Stimulated activated CD4-positive, alpha-beta T cell treated with anti-CD3 and anti-CD28 coated beads, TNF-alpha, amount 100 ng/mL, for 4 hours (primary cell): ENCODE data around the gene KRTAP12-3.
A peak's percentile ranks its signal among the peaks of the same experiment; 100 is the strongest.
"Not testable (repeated sequence)": the region's sequence is repeated elsewhere in the genome, so short reads cannot be mapped to it uniquely, and the experiment has no call there.

ENCODE experiments used
- DNase-seq, 3 experiments: peaks; one replicate each; pipeline ENCODE4 v3.0.0-alpha.2; 2020; ENCODE audit warnings: low read depth in 3 of 3

Gene KRTAP12-3, protein sequence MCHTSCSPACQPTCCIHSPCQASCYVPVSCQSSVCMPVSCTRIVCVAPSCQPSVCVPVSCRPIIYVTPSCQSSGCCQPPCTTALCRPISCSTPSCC

DNA sequence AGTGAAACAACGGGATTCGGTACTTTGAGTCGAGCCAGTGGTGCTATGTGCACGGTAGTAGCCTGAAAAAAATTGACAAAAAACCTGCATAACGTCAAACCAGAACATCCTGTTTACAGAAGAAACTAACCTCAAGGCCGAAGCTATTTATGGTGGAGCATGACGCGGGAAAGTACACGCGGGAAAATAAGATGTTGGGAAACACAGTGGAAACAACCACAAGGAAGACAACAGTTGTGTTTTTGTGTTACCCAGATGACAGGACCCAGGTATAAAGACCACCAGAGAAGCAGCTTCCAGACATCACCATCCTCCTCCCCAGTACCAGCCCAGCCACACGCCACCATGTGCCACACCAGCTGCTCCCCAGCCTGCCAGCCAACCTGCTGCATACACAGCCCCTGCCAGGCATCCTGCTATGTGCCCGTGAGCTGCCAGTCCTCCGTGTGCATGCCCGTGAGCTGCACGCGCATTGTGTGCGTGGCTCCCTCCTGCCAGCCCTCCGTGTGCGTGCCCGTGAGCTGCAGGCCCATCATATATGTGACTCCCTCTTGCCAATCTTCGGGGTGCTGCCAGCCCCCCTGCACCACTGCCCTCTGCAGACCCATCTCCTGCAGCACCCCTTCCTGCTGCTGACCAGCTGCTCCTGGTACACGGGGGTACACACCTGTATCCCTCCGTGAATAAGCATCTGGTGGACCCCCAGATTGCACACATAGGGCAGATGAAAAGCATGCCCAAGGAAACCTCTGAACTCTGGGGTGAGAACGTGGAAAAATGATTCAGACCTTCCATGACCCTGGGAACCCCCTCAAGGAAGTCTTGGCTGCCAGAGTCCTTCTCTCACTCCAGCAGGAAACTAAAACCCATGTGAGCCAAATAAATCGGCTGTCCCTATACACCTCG, at the start of gene KRTAP12-3:
KRTAP12-3 (plus strand) TSS at position 298 of the 906 bp plus-strand sequence; CDS start at position 346, 48 bp downstream.
- no peak for DNase-seq

DNA sequence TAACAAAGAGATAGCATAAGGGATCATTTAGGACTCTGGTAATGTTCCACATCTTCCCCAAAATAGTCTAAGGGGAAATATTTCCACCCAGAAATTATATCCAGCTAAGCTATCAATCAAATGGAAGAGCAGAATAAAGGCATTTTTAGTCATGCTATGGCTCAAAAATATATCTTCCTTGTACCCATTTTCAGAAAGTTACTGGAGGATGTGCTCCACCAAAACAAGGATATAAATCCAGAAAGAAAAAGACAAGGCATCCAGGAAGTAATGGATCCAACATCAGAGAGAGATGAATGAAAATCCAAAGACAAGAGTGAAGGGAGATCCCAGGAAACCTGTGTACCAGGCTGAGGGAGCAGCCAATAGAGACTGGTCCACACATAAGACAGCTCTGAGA, 48.5 kb upstream of the KRTAP12-3 start:
- DNase-seq: no peak

DNA sequence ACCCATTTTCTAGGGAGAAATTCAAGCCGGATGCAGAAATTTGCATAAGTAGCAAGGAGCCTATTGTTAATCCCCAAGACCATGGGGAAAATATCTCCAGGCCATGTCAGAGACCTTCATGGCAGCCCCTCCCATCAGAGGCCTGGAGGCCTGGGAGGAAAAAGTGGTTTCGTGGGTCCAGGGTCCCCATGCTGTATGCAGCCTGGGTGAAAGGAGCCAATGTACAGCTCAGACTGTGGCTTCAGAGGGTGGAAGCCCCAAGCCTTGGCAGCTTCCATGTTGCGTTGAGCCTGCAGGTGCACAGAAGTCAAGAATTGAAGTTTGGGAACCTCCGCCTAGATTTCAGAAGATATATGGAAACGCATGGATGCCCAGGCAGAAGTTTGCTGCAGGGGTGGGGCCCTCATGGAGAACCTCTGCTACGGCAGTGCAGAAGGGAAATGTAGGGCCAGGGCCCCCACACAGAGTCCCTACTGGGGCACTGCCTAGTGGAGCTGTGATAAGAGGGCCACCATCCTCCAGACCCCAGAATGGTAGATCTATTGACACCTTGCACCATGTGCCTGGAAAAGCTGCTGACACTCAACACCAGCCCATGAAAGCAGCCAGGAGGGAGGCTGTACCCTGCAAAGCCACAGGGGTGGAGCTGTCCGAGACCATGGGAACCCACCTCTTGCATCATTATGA, 47.4 kb upstream of the KRTAP12-3 start:
- not testable (repeated sequence) for DNase-seq

DNA sequence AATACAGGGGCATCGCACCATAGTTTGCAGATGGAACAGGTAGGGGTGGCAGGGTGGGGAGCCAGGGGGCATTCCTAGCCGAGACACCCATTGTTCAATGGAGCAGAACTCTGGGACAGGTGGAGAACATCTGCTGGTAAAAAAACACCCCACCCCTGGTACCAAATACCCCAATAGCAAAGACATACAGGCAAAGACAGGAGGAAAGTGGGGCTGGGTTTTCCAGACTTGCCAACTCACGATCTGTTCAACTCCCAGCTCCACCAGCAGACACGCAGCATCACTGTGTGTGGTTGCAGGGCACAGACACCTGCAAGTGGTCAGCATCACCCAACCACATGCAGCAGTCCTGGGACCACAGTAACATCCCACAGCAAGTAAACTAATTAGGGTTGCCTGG, 46.2 kb upstream of the KRTAP12-3 start:
- DNase-seq: no peak

DNA sequence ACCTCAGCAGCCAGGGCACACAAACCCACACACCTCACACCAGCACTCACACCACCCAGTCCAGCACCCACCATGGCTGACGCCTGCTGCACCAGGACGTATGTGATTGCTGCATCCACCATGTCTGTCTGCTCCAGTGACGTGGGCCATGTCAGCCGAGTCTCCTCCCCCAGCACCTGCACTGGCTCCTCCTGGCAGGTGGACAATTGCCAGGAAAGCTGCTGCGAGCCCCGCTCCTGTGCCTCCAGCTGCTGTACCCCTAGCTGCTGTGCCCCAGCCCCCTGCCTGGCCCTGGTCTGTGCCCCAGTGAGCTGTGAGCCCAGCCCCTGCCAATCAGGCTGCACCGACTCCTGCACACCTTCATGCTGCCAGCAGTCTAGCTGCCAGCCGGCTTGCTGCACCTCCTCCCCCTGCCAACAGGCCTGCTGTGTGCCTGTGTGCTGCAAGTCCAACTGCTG, 45.7 kb upstream of the KRTAP12-3 start, which contains the start of gene KRTAP10-8:
KRTAP10-8 (plus strand) TSS at position 51 of the 458 bp plus-strand sequence; CDS start at position 73, 22 bp downstream.
- DNase-seq: no peak

DNA sequence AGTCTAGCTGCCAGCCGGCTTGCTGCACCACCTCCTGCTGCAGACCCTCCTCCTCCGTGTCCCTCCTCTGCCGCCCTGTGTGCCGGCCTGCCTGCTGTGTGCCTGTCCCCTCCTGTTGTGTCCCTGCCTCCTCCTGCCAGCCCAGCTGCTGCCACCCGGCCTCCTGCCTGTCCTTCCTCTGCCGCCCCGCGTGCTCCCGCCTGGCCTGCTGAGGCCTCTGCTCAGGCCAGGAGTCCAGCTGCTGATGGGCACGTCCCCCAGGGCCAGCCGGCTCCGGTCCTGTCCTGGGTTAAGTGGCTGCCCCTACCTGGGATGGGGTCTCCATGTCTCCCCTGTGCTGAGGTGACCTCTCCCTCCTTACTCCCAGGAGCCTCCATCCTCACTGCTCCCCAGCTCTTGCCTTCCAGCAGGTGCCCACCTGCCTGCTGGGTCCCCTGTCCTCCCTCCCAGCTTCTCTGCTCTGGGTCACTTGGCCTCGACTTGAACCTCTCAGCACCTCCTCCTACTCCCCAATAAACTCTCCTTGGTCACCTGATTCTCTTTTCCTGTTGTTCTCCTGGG, 45.0 kb upstream of the KRTAP12-3 start:
- DNase-seq: no peak

DNA sequence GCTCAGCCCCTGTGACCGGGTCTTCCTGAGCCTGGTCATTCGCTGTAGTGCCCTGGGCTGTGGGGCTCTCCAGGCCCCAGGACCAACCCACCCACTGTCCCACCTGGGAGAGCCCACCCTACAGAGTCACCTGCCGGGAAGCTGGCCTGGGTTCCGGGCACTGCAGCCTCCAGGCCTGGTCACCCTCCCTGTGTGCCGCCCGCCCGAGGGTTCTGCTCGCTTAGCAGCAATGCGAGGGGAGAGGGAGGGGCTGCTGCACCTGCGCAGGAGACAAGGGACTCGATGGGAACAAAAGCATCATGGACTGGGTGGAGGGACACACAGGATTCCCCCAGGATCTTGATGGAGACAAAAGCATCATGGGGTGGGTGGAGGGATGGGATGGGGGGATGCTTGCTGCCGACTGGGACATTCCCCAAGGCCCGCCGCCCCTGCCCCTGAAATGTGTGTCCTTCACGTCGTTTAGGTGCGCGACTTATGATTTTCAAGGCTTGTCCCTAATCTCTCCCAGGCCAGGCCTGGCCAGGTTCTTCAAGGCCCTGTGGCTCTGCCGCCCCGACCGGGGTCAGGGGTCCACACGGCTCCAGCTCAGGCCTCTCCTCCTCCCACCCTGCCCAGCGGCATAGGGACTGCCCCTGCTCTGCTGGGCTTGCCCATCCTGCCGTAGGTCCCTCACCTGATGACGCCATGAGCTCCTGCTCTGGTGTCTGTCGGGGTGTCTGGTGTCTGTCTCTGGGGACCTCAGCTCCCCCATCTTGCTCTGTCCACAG, 44.2 kb upstream of the KRTAP12-3 start:
- DNase-seq: no peak

DNA sequence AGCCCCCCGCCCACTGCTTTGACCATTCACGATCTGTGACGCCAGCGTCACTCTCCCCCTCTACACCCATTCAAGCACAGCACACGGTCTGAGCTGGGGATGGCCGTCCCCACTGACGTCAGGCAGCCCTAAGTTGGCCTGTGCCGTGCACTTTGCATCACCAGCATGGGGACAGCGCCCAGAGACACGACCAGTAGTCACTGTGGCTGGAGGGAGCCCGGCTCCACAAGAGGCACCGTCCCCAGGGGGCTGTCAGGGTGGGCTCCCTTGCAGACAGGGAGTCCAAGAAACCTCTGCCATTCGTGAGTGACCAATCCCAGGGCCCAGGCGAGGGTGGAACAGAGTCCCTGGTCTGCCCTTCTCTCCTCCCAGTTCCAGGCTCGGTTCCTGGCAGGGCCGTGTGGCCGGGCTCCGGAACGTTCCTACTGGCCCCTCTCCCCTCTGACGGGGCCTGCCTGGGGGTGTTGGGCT, 43.5 kb upstream of the KRTAP12-3 start:
- no peak for DNase-seq

DNA sequence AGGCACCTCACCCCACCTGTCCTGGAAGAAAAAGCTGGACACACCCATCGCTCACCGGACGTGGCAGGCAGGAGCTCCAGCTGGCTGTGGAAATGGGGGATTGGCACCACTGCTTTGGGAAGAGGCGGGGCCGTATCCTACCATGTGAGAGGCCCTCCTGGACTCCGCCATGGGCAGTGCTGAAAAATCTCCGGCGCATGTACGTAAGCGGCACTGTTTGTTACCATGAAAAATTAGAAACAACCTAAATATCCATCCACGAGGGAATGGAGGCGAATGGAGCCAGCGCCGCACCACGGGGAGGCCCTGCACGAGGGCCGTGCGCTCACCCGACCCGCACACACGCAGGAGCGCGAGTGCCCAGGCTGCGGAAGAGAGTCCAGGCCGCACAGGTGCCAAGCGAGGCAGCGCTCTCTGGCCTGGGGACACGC, 42.8 kb upstream of the KRTAP12-3 start:
- DNase-seq: no peak

DNA sequence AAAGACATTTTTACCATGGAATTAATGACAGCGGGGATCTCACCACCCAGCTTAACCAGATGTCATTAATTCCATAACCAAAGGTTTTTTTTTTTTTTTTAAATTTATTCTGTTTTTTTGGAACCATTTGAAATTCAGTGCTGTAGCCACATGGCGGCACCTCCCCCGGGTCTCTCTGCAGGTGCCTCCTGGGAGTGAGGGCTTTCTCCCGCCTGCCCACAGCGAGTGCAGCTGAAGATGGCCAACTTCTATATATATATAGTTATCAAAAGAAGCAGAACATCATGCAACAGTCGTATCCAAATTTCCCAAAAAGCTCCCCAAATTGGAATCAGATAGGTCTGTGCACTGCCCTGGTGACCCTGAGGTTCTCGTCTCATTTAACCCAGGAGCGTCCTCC, 42.3 kb upstream of the KRTAP12-3 start:
- no peak for DNase-seq

DNA sequence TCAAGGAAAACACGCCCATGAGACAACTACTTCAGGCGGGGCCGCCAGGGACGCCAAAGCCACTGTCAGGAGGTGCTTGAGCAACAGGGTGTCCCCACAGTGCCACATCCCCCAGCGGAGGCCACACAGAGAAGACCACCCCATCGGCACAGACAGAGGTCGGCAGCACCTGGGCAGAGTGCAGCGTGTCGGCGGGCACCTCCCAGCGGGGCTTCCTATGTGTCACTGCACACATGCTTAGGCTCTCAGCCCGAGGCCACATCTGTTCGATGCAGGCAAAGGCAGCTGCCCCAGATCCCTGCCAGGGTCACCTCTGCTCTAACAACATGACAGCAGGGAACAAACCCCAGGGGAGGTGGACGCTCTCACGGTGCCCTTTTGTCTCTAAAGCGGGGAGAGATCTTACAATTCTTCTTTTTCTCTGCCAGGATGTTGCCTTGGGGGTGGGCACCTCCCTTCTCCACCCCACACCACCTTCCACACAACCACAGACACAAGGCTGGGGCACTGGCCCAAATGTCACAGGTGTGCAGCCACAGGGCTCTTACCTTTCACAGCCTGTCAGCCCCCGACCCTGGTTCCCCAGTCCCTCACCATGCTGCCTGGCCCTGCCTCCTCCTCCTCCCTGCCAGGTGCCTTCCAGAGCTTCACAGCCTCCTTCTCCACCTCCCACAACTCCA, 41.7 kb upstream of the KRTAP12-3 start:
- DNase-seq: no peak

DNA sequence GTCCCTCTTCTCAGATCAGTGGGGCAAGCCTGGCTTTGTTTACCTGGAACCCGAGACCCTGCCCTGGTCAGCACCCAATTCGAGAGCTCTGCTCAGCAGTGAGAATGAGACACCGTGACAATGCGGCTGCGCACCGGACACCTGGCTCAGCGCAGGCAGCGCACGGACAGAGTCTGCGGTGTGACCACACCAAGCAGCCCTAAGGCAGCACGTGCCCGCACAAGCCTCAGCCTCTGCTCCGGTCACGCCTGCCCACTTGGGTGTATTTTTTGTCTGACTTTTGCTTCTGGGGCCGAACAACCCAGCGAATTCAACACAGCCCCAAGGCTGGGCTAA, 41.2 kb upstream of the KRTAP12-3 start:
- DNase-seq: no peak

DNA sequence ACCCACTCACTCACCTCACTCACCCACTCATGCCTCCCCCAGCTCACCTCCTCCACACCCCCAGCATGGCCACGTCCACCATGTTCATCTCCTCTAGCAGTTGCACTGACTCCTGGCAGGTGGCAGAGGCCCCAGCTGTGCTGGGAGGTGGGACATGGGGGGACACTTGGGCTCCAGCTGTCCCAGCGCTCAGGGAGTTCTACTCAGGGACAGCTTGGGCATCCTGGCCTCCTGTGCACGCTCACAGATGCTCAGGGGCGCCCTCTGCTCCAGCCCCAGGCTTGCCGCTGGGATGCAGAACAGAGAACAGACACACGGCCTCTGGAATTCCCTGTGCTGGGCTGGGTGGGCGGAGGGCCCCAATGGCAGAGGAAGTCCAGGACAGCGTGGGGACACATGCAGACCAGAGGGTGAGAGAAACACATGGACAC, 40.6 kb upstream of the KRTAP12-3 start:
- no peak for DNase-seq

DNA sequence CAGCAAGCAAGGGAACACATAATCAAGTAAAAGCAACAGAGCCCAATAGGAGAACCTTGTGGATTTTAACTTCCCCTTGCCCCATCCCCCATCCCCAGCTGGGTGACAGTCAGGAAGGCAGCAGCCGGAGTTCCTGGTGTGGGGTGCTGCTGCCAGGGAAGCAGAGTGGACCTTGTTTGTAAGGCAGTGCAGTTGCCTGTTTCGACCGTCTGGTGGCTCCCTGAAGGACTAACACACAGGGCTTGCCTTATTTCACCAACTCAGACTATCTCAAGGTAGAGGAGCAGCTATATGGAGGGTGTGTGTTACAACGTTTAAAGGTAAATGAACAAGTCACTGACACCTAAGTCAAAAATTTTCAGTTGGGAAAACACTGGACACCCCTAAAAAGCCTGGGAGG, 39.2 kb upstream of the KRTAP12-3 start:
- no peak for DNase-seq

DNA sequence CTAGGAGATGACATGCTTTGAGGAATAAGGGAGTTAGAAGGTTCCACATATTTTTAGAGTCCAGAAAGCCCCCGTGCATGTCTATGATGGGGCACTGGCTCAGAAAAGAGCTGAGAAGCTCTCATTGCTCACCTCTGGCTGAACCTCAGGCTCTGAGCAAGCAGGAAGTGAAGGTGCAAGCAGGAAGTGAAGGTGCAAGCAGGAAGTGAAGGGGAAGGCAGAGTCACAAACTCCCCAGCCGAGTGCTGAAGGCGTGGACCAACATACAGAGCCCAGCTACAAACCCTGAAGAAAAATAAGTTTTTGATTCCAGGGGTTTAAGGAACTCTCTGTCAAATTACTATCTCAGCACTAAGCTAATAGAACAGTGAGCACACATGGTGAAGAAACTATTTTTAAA, 38.8 kb upstream of the KRTAP12-3 start:
- DNase-seq: peak; percentile 17 to 41 (median 29)

DNA sequence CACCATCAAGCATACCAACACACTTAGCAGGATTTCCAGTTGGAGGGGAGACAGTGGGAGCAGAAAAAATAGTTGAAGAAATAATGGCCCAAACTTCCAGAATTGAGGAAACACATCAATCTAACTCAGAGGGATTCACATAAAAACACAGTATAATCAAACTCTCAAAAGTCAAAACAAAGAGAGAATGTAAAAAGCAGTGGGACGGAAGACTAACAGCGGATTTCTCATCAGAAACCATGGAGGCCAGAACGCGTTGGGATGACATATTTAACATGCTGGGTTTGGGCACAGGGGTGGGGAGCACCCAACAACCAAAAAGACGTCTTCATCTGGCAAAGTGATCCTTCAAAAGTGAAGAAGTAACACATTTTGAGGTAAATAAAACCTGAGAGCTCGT, 37.8 kb upstream of the KRTAP12-3 start:
- DNase-seq: no peak

DNA sequence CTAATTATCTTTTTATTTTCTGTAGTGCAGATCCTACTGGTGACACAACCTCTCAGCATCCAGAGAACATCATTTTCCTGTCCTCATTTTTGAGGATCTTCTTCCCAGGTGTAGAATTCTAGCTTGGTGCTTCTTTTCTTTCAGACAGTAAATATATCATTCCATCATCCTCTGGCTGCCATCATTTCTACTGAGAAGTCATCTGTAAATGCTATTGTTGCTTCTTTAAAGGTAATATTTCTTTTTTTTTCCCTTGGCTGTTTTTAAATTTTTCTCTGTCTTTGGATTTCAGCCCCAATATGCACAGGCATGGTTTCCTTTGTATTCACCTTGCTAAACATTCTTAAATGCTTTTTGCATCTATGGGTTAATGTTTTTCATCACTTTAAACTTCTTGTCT, 34.2 kb upstream of the KRTAP12-3 start:
- no peak for DNase-seq

DNA sequence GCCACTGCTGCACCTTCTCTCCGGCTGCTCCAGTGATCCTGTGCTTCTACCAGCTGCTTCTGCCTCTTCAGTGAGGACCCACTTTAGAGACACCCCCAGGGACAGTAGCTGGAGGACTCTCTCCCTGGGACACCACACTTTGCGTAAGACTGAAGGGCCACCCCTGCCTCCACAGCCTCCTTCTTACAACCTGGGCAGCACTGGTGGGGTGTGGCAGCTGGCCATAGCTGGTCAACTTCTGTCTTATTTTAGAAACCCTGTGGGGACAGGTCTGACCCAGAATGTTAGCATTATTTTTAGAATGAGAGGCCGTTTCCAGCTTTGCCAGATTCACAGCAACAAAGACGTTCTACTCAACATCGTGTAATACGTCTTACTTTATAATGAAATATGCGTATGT, 32.0 kb upstream of the KRTAP12-3 start:
- no peak for DNase-seq

DNA sequence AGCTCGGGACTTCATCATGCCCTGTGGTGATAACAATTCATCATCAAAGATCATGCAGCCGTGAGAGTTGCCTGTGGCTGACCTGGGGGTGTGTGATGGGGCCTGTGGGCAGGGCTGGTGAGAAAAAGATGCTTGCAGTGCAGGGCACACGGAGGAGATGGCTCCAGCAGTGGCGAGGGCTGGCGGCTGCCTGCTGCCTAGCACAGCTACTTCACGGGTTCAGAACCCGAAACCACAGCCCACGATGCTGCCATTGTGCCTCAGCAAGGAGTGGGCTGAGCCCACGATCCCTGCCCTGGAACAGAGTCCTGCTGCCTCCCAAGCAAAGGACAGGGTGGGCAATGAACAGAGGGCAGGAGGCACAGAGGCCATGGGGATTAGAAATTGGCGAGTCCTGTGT, 31.5 kb upstream of the KRTAP12-3 start:
- no peak for DNase-seq

DNA sequence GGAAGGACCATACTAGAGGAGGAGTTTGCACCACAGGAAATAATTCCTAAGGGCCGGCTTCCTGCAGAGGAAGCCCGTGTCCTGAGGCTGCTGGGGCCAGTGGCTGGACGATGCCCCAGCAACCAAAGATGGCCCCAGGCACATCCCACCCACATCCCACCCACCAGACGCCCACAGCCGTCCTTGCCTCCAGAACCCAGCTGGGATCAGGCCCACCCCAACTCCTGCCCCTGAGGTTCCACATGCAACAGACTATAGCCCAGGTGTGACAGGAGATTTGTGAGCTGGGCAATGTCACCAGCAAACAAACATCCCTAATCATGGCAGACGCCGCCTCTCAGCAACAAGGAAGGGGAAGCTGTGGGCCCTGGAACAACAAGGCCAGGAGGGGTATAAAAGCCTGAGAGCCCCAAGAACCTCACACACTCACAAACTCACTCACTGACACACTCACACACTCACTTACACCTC, 31.0 kb upstream of the KRTAP12-3 start, which contains the start of gene KRTAP10-9:
KRTAP10-9 (plus strand) TSS at position 421 of the 471 bp plus-strand sequence. CDS start 79 bp downstream, outside the sequence.
- DNase-seq: no peak
